WTC11 (cell line): ENCODE results near the gene MYO7B. TPM values are rescaled to one million over a fixed set of nuclear protein-coding genes. Genes with fewer than 3 reads are reported as not detected.

Source experiments
- ATAC-seq: fragments of 200-7000 bp; cut with Tn5 transposase; 2 replicates; pipeline ENCODE4 v1.10.0; 2021; ENCODE audit warnings: mild to moderate bottlenecking, moderate library complexity
- CTCF ChIA-PET: fragments of 300-600 bp; sonication (Branson Sonifier 250); formaldehyde crosslinking; loops from one replicate; lab custom pipeline; 2021; ENCODE audit warnings: antibody characterized with exemption; lab: Charles Lee
- POLR2A ChIA-PET: fragments of 350-600 bp; sonication (Branson Sonifier 250); formaldehyde crosslinking; loops from one replicate; lab custom pipeline; 2021; ENCODE audit warnings: antibody characterized with exemption; lab: Charles Lee
- DNase-seq: peaks from one replicate; pipeline ENCODE4 v3.0.0; 2021; ENCODE audit warnings: low spot score
- H3K27ac Mint-ChIP-seq: 2 replicates; pipeline ENCODE4 v1.8.0; 2021; ENCODE audit warnings: mixed read lengths
- H3K27me3 Mint-ChIP-seq: 2 replicates; pipeline ENCODE4 v1.8.0; 2021; ENCODE audit warnings: low read depth, mild to moderate bottlenecking, moderate library complexity, mixed read lengths
- H3K36me3 Mint-ChIP-seq: 2 replicates; pipeline ENCODE4 v1.8.0; 2021; ENCODE audit warnings: mixed read lengths
- H3K4me1 Mint-ChIP-seq: 2 replicates; pipeline ENCODE4 v1.8.0; 2022; ENCODE audit warnings: mixed read lengths
- H3K4me3 Mint-ChIP-seq: 2 replicates; pipeline ENCODE4 v1.8.0; 2021; ENCODE audit warnings: mild to moderate bottlenecking, moderate library complexity, mixed read lengths
- H3K9me3 Mint-ChIP-seq: 2 replicates; pipeline ENCODE4 v1.8.0; 2021; ENCODE audit warnings: mixed read lengths
- ATF1 ChIP-seq: sonication (generic); formaldehyde crosslinking; IDR thresholded peaks from 2 replicates; pipeline ENCODE4 v1.8.1; 2023; ENCODE audit warnings: mild to moderate bottlenecking, moderate library complexity, missing genetic modification reagents
- ESRRA ChIP-seq: sonication (generic); formaldehyde crosslinking; IDR thresholded peaks from 2 replicates; pipeline ENCODE4 v1.8.1; 2022; ENCODE audit warnings: mild to moderate bottlenecking, missing genetic modification reagents, borderline replicate concordance
- FOXJ3 ChIP-seq: sonication (generic); formaldehyde crosslinking; IDR thresholded peaks from 2 replicates; pipeline ENCODE4 v1.9.0; 2021; ENCODE audit warnings: missing genetic modification reagents, mild to moderate bottlenecking, borderline replicate concordance
- GTF2I ChIP-seq: fragments of 250-450 bp; sonication (Bioruptor Pico); conservative IDR thresholded peaks from 2 replicates; pipeline ENCODE4 v1.4.0; 2021; ENCODE audit warnings: mild to moderate bottlenecking
- MYBL2 ChIP-seq: sonication (generic); formaldehyde crosslinking; IDR thresholded peaks from 2 replicates; pipeline ENCODE4 v1.8.1; 2023; ENCODE audit warnings: mild to moderate bottlenecking, moderate library complexity, missing genetic modification reagents
- SMAD3 ChIP-seq: sonication (generic); formaldehyde crosslinking; IDR thresholded peaks from 2 replicates; pipeline ENCODE4 v1.8.0; 2022; ENCODE audit warnings: missing genetic modification reagents, mild to moderate bottlenecking, borderline replicate concordance
- SMAD4 ChIP-seq: sonication (generic); formaldehyde crosslinking; IDR thresholded peaks from 2 replicates; pipeline ENCODE4 v1.8.0; 2022; ENCODE audit warnings: mild to moderate bottlenecking, missing genetic modification reagents
- SOX15 ChIP-seq: fragments of 250-450 bp; sonication (Bioruptor Pico); IDR thresholded peaks from 2 replicates; pipeline ENCODE4 v1.9.0; 2021; ENCODE audit warnings: mild to moderate bottlenecking
- TCF7 ChIP-seq: sonication (generic); formaldehyde crosslinking; IDR thresholded peaks from 2 replicates; pipeline ENCODE4 v1.8.0; 2022; ENCODE audit warnings: mild to moderate bottlenecking, low read depth, missing genetic modification reagents, moderate library complexity
- TEAD1 ChIP-seq: sonication (generic); formaldehyde crosslinking; IDR thresholded peaks from 2 replicates; pipeline ENCODE4 v1.8.0; 2022; ENCODE audit warnings: mild to moderate bottlenecking, missing genetic modification reagents
- ZNF219 ChIP-seq: sonication (generic); formaldehyde crosslinking; IDR thresholded peaks from 2 replicates; pipeline ENCODE4 v1.8.0; 2023; ENCODE audit warnings: missing genetic modification reagents, mild to moderate bottlenecking, borderline replicate concordance
- ZNF416 ChIP-seq: fragments of 250-450 bp; sonication (Bioruptor Pico); IDR thresholded peaks from 2 replicates; pipeline ENCODE4 v1.9.0; 2021; ENCODE audit warnings: mild to moderate bottlenecking, inconsistent platforms
- total RNA-seq: library from RNA; stranded (reverse); gene quantifications from 3 replicates; pipeline ENCODE4 v1.2.3, GENCODE V29; 2021
- TF ChIP-seq, protein P1 (sequence below): sonication (generic); formaldehyde crosslinking; IDR thresholded peaks from 2 replicates; pipeline ENCODE4 v1.8.1; 2023; ENCODE audit warnings: mild to moderate bottlenecking, missing genetic modification reagents
- TF ChIP-seq, protein P2 (sequence below): fragments of 250-450 bp; sonication (Bioruptor Pico); IDR thresholded peaks from 2 replicates; pipeline ENCODE4 v1.8.0; 2021; ENCODE audit warnings: mild to moderate bottlenecking
- TF ChIP-seq, protein P3 (sequence below): sonication (generic); formaldehyde crosslinking; IDR thresholded peaks from 2 replicates; pipeline ENCODE4 v1.8.1; 2023; ENCODE audit warnings: mild to moderate bottlenecking, missing genetic modification reagents, borderline replicate concordance
- TF ChIP-seq, protein P4 (sequence below): sonication (generic); formaldehyde crosslinking; IDR thresholded peaks from 2 replicates; pipeline ENCODE4 v1.8.0; 2022; ENCODE audit warnings: mild to moderate bottlenecking, missing genetic modification reagents
- TF ChIP-seq, protein P5 (sequence below): sonication (generic); formaldehyde crosslinking; IDR thresholded peaks from 2 replicates; pipeline ENCODE4 v1.8.0; 2022; ENCODE audit warnings: missing genetic modification reagents
- TF ChIP-seq, protein P6 (sequence below): fragments of 250-450 bp; sonication (Bioruptor Pico); IDR thresholded peaks from 2 replicates; pipeline ENCODE4 v1.9.0; 2021; ENCODE audit warnings: mild to moderate bottlenecking

Gene MYO7B
- total RNA-seq, 1 experiment from 2014 or later = not detected

DNA sequence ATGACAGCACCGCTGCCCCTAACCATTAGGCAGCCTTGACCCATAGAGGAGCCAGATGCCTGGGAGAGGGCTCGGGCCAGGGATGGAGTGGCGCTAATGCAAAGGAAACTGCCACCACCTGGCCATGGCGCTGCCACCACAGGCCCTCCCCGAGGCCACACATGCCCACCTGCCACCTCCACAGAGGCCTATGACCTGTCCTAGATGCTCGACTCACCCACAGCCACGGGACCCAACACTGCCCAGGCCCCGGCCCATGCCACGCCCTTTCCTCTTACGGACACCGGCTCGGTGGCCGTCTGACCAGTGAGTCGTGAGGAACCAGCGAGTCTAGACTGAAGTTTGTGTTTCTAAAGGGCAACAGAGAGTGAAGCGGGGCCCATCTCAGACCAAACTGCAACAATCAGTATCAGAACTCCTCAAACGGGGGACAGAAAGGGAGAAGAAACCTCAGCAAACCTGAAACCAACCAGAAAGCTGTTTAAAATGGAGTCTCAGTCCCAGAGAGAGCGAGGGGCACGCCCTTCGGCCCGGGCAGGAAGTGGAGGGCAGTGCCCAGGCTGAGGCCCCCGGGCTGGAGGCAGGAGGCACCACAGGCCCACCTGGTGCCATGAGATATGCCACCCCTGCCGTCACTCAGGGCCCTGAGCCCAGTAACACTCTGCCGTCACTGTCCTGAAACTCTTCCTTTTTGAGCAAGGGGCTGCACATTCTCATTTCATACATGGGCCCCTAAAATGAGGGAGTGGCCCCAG, 111.2 kb downstream of the MYO7B start:
- no peak overlapping the region for H3K4me3 Mint-ChIP-seq
- CTCF ChIA-PET = interaction anchor here (2.3 to 4.3 kb wide), 2 partner anchors 54 to 55 kb away, joined by 14 to 120 read pairs; no protein-coding TSS in a partner anchor

DNA sequence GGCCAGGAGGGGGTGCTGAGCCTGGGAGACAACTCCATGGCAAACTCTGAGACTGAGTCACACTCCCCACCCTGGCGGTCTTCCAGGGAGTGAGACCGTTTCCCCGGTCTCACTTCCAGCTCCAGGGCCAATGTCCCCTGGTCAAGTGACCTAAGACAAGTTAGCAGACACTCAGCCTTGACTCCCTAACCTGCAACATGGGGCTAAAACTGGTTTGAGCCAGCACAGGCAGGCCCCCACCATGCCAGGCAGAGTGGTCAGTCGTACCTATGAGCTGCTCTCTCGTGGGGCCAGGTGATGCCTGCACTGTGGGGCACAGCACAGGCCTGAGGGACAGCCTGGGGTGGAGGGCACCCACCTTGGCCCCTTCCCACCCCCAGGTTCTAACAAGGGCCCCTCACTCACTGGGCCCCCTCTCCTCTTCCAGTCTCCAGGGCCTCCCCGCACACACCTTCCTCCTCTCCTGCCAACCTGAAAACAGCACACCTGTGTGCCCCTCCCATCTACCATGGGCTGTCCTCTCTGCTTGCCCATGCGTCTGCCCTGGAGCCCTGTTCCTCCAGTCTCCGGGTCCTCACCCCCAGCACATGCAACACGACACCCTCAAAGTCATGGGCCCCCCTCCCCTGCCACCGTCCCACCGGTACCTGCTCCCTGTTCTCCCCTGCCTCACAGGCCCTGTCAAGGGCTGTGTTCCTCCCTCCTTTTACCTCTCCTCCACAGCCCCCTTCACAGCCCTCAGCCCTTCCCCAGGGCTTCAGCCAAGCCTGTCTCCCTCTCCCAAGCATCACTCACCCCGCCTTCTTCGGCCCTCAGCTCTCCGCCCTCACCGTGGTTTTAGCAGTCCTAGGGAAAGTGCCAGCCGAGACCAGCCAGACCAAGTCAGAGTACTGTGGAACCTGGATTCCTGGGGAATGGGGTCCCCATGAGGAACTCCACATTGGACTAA, 112.0 kb downstream of the MYO7B start:
- Mint-ChIP-seq H3K9me3 (no peaks in the 10 kb centered on the region), H3K36me3 (no peaks in the 10 kb centered on the region), H3K27me3 (peaks cover 2% of the 10 kb centered on the region; the same call in 1 of the 2 replicates), H3K4me1 (peaks cover 9% of the 10 kb centered on the region), H3K4me3 (no peak overlapping the region), H3K27ac (no peak overlapping the region; the same call in 1 of the 2 replicates)
- DNase-seq (no peak), ATAC-seq (peak; percentile 7; the same call in 1 of the 2 replicates)
- ChIA-PET POLR2A (interaction anchor here (1.1 kb wide), 1 partner anchor 36 kb away, joined by 3 read pairs; no protein-coding TSS in a partner anchor), CTCF (interaction anchor here (4.3 kb wide), 1 partner anchor 55 kb away, joined by 120 read pairs; no protein-coding TSS in a partner anchor)
- no peak for TF ChIP-seq SOX15 (CRISPR knock-in tag)
- TF ChIP-seq SMAD4 (CRISPR knock-in tag) = no peak
- TF ChIP-seq FOXJ3 (CRISPR knock-in tag) = no peak
- TF ChIP-seq, protein P1, sequence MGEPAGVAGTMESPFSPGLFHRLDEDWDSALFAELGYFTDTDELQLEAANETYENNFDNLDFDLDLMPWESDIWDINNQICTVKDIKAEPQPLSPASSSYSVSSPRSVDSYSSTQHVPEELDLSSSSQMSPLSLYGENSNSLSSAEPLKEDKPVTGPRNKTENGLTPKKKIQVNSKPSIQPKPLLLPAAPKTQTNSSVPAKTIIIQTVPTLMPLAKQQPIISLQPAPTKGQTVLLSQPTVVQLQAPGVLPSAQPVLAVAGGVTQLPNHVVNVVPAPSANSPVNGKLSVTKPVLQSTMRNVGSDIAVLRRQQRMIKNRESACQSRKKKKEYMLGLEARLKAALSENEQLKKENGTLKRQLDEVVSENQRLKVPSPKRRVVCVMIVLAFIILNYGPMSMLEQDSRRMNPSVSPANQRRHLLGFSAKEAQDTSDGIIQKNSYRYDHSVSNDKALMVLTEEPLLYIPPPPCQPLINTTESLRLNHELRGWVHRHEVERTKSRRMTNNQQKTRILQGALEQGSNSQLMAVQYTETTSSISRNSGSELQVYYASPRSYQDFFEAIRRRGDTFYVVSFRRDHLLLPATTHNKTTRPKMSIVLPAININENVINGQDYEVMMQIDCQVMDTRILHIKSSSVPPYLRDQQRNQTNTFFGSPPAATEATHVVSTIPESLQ = no peak
- TF ChIP-seq TCF7 (CRISPR knock-in tag) = no peak
- no peak for TF ChIP-seq GTF2I (CRISPR knock-in tag)
- no peak for TF ChIP-seq MYBL2 (CRISPR knock-in tag)
- TF ChIP-seq ZNF416 (CRISPR knock-in tag) = no peak
- TF ChIP-seq, protein P2, sequence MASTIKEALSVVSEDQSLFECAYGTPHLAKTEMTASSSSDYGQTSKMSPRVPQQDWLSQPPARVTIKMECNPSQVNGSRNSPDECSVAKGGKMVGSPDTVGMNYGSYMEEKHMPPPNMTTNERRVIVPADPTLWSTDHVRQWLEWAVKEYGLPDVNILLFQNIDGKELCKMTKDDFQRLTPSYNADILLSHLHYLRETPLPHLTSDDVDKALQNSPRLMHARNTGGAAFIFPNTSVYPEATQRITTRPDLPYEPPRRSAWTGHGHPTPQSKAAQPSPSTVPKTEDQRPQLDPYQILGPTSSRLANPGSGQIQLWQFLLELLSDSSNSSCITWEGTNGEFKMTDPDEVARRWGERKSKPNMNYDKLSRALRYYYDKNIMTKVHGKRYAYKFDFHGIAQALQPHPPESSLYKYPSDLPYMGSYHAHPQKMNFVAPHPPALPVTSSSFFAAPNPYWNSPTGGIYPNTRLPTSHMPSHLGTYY = no peak
- TF ChIP-seq, protein P3, sequence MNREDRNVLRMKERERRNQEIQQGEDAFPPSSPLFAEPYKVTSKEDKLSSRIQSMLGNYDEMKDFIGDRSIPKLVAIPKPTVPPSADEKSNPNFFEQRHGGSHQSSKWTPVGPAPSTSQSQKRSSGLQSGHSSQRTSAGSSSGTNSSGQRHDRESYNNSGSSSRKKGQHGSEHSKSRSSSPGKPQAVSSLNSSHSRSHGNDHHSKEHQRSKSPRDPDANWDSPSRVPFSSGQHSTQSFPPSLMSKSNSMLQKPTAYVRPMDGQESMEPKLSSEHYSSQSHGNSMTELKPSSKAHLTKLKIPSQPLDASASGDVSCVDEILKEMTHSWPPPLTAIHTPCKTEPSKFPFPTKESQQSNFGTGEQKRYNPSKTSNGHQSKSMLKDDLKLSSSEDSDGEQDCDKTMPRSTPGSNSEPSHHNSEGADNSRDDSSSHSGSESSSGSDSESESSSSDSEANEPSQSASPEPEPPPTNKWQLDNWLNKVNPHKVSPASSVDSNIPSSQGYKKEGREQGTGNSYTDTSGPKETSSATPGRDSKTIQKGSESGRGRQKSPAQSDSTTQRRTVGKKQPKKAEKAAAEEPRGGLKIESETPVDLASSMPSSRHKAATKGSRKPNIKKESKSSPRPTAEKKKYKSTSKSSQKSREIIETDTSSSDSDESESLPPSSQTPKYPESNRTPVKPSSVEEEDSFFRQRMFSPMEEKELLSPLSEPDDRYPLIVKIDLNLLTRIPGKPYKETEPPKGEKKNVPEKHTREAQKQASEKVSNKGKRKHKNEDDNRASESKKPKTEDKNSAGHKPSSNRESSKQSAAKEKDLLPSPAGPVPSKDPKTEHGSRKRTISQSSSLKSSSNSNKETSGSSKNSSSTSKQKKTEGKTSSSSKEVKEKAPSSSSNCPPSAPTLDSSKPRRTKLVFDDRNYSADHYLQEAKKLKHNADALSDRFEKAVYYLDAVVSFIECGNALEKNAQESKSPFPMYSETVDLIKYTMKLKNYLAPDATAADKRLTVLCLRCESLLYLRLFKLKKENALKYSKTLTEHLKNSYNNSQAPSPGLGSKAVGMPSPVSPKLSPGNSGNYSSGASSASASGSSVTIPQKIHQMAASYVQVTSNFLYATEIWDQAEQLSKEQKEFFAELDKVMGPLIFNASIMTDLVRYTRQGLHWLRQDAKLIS = no peak
- TF ChIP-seq, protein P4, sequence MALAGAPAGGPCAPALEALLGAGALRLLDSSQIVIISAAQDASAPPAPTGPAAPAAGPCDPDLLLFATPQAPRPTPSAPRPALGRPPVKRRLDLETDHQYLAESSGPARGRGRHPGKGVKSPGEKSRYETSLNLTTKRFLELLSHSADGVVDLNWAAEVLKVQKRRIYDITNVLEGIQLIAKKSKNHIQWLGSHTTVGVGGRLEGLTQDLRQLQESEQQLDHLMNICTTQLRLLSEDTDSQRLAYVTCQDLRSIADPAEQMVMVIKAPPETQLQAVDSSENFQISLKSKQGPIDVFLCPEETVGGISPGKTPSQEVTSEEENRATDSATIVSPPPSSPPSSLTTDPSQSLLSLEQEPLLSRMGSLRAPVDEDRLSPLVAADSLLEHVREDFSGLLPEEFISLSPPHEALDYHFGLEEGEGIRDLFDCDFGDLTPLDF (CRISPR knock-in tag) = no peak
- no peak for TF ChIP-seq TEAD1
- TF ChIP-seq, protein P5, sequence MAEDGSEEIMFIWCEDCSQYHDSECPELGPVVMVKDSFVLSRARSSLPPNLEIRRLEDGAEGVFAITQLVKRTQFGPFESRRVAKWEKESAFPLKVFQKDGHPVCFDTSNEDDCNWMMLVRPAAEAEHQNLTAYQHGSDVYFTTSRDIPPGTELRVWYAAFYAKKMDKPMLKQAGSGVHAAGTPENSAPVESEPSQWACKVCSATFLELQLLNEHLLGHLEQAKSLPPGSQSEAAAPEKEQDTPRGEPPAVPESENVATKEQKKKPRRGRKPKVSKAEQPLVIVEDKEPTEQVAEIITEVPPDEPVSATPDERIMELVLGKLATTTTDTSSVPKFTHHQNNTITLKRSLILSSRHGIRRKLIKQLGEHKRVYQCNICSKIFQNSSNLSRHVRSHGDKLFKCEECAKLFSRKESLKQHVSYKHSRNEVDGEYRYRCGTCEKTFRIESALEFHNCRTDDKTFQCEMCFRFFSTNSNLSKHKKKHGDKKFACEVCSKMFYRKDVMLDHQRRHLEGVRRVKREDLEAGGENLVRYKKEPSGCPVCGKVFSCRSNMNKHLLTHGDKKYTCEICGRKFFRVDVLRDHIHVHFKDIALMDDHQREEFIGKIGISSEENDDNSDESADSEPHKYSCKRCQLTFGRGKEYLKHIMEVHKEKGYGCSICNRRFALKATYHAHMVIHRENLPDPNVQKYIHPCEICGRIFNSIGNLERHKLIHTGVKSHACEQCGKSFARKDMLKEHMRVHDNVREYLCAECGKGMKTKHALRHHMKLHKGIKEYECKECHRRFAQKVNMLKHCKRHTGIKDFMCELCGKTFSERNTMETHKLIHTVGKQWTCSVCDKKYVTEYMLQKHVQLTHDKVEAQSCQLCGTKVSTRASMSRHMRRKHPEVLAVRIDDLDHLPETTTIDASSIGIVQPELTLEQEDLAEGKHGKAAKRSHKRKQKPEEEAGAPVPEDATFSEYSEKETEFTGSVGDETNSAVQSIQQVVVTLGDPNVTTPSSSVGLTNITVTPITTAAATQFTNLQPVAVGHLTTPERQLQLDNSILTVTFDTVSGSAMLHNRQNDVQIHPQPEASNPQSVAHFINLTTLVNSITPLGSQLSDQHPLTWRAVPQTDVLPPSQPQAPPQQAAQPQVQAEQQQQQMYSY (CRISPR knock-in tag) = no peak
- no peak for TF ChIP-seq ZNF219 (CRISPR knock-in tag)

More for the DNA sequence above, 111.2 kb downstream of the MYO7B start:
- no peaks in the 10 kb centered on the region for H3K9me3 Mint-ChIP-seq
- no peak for ATAC-seq
- H3K36me3 Mint-ChIP-seq = no peaks in the 10 kb centered on the region
- POLR2A ChIA-PET = no interaction called here
- H3K4me1 Mint-ChIP-seq = peaks cover 9% of the 10 kb centered on the region
- peak overlapping the region; percentile 45; the same call in 1 of the 2 replicates for H3K27ac Mint-ChIP-seq
- peaks cover 2% of the 10 kb centered on the region; the same call in 1 of the 2 replicates for H3K27me3 Mint-ChIP-seq
- TF ChIP-seq, protein P6, sequence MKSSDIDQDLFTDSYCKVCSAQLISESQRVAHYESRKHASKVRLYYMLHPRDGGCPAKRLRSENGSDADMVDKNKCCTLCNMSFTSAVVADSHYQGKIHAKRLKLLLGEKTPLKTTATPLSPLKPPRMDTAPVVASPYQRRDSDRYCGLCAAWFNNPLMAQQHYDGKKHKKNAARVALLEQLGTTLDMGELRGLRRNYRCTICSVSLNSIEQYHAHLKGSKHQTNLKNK (CRISPR knock-in tag) = no peak
- TF ChIP-seq ESRRA (no peak), ATF1 (CRISPR knock-in tag) (no peak), SMAD3 (CRISPR knock-in tag) (no peak)
- TF ChIP-seq, all 79 proteins: peak for 0
- no peak for DNase-seq
